Stimulated activated CD4-positive, alpha-beta T cell treated with anti-CD3 and anti-CD28 coated beads, Interleukin-1b, Interleukin-23, amount 100 ng/mL, for 24 hours (primary cell): Measurements from ENCODE around the gene ATP5PF.
"Not testable (repeated sequence)": the region's sequence is repeated elsewhere in the genome, so short reads cannot be mapped to it uniquely, and the experiment has no call there.

Experiments
- DNase-seq, 4 experiments: peaks; one replicate each; pipeline ENCODE4 v3.0.0-alpha.2; 2020; ENCODE audit warnings: low read depth in 4 of 4, low spot score in 1 of 4

The ATP5PF gene

GRCh38 chr21:25734904-25735645 lies at the start of gene ATP5PF, which contains the start of gene GABPA:
Gene ATP5PF (minus strand): TSS chr21:25734904. CDS start chr21:25729794, 5,110 bp downstream.
Gene GABPA (plus strand): TSS chr21:25734972. CDS start chr21:25741599, 6,627 bp downstream.
- DNase-seq = peak; percentile 92 to 97 (median 96)

GRCh38 chr21:25778126-25778875 lies 43.6 kb upstream of the ATP5PF start:
- not testable (repeated sequence) for DNase-seq

DNA sequence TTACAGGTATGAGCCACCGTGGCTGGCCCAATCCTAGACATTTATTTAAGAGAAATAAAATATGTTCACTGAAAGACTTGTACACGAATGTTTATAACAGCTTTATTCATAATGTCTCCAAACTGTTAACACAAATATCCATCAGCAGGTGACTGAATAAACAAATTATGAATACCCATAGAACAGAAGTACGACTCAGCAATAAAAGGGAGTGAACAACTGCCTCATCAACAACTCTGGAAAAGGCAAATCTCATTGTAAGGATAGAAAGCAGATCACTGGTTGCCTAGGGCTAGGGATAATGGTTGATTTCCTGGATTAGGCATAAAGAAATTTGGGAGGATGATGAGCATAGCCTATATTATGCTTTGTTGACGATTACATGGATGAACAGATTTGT lies 41.7 kb upstream of the ATP5PF start:
- DNase-seq = no peak

GRCh38 chr21:25772686-25773085 lies 38.0 kb upstream of the ATP5PF start:
- no peak for DNase-seq

- no peak for DNase-seq
Observed at GRCh38 chr21:25767921-25768320, 33.2 kb upstream of the ATP5PF start.

DNA sequence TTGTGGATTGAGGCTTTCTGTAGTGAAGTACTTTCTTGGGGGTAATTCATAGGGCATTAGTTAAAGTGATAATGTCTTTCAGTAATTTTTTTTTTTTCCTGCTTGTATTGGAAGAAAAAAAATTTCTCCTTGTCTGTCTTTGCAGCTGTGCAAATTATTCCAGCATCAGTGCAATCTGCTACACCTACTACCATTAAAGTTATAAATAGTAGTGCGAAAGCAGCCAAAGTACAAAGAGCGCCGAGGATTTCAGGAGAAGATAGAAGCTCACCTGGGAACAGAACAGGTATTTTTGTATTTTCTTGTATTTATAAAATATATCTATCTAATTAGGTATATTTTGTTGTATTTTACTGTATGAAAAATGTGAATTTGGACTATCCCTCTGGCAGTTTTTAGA lies 29.4 kb upstream of the ATP5PF start:
- no peak for DNase-seq

DNA sequence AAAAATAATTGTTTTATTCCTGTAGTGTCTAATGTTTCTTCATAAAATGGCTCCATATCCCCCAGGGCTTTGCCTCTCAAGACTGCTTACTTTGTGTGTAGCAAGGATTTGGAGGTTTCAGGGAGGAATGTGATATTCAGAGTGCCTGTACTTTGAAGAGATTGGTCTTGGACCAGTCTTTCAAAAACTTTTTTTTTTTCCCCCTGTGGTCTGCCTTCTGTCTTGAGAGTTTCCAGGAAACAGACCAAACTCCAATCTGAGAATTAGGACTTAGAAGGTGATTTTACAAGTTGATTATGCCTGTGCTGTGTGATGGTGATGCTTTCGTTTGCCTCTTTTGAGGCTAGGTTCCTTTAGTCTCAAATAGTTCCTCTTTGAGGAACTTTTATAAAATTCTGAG lies 26.0 kb upstream of the ATP5PF start:
- no peak for DNase-seq

GRCh38 chr21:25760061-25760460 lies 25.4 kb upstream of the ATP5PF start:
- DNase-seq = no peak

- DNase-seq = no peak
Observed at GRCh38 chr21:25759573-25759972, 24.9 kb upstream of the ATP5PF start.

DNA sequence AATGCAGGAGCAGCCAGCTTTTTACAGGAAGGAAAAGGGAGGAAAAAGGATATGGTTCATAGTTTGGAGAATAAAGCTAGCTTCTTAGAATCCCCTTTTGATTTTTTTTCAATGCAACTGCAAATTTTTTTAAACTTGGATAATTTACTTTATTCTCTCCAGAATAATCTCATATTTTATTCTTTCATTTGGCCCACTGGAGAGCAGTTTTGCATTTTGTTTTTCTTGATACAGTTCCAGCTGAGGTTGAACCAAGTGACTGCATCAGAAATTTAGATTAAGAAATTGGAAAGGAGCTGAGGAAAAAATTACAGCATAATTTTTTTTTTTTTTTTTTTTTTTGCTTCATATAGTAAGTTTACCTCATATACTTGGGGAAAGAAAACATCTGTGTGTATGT lies 22.8 kb upstream of the ATP5PF start:
- no peak for DNase-seq

GRCh38 chr21:25756190-25756932 lies 21.7 kb upstream of the ATP5PF start:
- no peak for DNase-seq

GRCh38 chr21:25752416-25752815 lies 17.7 kb upstream of the ATP5PF start:
- no peak for DNase-seq

GRCh38 chr21:25750085-25750484 lies 15.4 kb upstream of the ATP5PF start:
- DNase-seq = no peak

- DNase-seq = no peak
Observed at GRCh38 chr21:25744854-25745253, 10.2 kb upstream of the ATP5PF start.

DNA sequence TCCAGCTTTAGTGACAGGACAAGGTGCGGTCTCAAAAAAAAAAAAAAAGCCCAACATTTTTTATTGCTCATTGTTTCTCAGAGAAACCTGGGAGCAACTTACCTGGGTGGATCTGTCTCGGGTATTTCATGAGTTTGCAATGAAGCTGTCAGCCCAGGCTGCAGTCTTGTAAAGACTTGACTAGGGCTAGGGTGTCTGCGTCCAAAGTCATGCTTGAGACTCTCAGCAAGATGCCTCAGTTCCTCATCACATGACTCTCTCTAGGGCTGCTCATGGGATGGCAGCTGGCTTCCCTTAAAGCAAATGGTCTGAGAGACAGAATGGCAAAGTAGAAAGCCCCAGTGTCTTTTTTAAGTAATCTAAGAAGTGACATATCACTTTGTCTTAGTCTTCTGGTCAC lies 8.2 kb upstream of the ATP5PF start:
- no peak for DNase-seq

DNA sequence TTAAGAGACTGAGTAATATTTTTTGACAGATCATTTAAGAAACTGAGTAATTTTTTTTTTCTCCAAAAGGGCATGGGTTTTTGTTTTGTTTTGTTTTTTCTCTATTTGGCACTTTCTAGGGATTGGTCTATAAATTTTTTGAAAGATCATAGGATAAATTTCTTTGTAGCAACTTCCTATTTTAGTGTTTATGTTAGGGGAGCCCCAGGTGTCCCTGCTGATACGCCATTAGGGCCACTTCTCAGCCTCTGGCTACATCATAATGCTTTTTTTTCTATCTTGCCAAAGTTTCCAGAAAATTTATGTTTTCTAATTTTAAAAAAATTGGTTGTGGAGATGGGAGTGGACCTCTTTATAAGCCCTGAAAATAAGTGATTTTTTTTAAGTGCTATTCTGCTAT lies 2.7 kb upstream of the ATP5PF start:
- no peak for DNase-seq

DNA sequence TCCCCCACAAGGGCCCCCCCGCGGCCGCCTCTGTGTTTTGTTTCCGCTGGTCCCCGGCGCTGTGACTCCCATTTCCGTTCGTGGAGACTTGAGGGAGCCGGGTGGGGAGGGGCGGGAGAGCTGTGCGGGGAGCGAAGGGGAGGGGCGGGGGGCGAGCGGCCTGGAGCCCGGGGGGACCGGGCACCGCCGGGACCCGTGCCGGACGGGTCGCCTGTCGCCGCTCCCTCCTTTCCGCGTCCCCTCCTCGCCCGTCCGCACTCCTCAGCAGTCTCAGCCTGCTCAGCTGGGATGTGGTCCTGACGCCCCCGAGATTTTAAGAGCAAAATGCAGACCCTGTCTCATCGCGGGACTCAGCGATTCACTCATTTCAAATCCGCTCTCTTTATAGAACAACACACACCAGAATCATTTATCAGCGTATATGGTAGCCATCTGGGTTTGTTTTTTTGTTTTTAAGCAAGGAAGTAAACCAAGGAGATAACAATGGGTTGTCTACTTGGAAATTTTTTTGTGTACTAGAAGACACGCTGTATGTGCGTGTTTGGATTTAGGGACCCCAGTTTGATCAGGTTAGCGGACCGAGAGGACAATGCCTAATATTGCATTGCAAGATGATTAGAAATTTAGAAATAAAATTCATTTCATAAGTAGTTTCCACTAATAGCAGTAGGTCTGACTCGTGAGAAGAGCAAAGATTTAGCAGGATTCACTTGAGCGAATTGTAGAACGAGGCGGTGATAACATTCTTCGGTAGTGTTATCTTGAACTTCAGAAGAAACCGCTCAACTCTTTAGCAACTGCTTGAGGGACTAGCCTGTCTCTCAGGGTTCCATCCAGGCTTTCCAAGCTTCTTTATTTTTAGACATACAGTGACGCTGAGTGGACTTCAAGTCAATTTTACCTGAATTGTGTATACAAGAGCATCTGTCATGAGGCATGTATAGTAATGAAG lies 1.2 kb upstream of the ATP5PF start:
- DNase-seq = peak in 3 of 4 experiments; percentile 47 to 75 (median 66)

GRCh38 chr21:25734654-25734903 lies 125 bp downstream of the ATP5PF start:
- no peak for DNase-seq

DNA sequence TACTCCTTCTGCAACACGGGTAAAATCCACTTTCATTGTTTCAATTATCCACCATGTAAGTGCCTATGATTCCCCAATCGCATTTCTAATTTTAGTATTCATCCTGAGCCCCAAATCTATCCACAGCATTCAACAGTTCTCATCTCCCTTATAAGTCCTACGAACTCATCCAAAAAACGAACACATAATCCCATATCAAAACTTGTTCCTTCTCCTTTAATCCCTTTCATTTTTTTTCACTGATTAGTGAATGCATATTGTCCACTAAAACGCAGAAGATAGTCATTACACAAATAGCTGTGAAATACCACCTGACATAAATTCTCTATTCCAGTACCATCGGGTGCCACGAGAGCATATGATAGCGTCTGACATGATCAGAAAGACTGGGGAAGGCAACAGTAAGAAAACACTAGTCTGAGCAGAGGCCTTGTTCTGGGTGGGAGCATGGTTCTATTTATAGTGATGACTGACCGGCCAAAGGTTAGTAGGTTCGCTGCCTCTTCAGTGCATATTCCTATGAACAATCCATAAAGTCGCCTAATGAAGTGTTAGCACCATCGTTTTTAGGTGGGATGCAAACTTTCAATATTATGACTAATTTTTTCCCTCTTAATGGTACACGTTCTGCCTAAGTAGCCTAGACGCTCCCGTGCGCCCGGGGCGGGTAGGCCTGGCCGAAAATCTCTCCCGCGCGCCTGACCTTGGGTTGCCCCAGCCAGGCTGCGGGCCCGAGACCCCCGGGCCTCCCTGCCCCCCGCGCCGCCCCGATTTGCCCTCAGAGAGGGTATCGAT lies 648 bp downstream of the ATP5PF start:
- peak; percentile 2 to 25 (median 10) for DNase-seq
